22Rv1 (cell line): ENCODE measurements around the gene BCO2.

Source experiments
- CTCF ChIP-seq: fragments of 450-650 bp; IDR thresholded peaks from 2 replicates; pipeline ENCODE4 v1.5.1; 2017; ENCODE audit warnings: mild to moderate bottlenecking
- ZFX ChIP-seq: fragments of 450-650 bp; IDR thresholded peaks from 2 replicates; pipeline ENCODE4 v1.6.1; 2017; ENCODE audit warnings: antibody characterized with exemption, borderline replicate concordance

GRCh38 chr11:112268406-112268805 is 93.1 kb downstream of the BCO2 start:
- TF ChIP-seq CTCF: no peak
- TF ChIP-seq ZFX: no peak
